GM12878 (cell line): ENCODE measurements around the gene MBIP.

Experiments
- CBFB ChIP-seq: IDR thresholded peaks from 2 replicates; pipeline ENCODE4 v1.6.1; 2016; ENCODE audit warnings: antibody characterized with exemption, low read depth
- CTCF ChIP-seq, 3 experiments: IDR thresholded peaks in 2 of 3; conservative IDR thresholded peaks in 1 of 3; 2 replicates each; pipeline ENCODE4 v1.5.1; 2011; ENCODE audit warnings: low read depth in 3 of 3, low read length in 3 of 3, mild to moderate bottlenecking in 3 of 3, control low read depth in 2 of 3, moderate library complexity in 2 of 3, inconsistent platforms in 1 of 3, mixed read lengths in 1 of 3; ENCODE audit not compliant: control insufficient read depth in 2 of 3, insufficient read depth in 1 of 3; ENCODE audit errors: extremely low read depth in 1 of 3
- TF ChIP-seq, protein P1 (sequence below): fragments of 450-650 bp; IDR thresholded peaks from 2 replicates; pipeline ENCODE4 v1.6.1; 2017; ENCODE audit warnings: mild to moderate bottlenecking, moderate library complexity

- TF ChIP-seq, protein P1, sequence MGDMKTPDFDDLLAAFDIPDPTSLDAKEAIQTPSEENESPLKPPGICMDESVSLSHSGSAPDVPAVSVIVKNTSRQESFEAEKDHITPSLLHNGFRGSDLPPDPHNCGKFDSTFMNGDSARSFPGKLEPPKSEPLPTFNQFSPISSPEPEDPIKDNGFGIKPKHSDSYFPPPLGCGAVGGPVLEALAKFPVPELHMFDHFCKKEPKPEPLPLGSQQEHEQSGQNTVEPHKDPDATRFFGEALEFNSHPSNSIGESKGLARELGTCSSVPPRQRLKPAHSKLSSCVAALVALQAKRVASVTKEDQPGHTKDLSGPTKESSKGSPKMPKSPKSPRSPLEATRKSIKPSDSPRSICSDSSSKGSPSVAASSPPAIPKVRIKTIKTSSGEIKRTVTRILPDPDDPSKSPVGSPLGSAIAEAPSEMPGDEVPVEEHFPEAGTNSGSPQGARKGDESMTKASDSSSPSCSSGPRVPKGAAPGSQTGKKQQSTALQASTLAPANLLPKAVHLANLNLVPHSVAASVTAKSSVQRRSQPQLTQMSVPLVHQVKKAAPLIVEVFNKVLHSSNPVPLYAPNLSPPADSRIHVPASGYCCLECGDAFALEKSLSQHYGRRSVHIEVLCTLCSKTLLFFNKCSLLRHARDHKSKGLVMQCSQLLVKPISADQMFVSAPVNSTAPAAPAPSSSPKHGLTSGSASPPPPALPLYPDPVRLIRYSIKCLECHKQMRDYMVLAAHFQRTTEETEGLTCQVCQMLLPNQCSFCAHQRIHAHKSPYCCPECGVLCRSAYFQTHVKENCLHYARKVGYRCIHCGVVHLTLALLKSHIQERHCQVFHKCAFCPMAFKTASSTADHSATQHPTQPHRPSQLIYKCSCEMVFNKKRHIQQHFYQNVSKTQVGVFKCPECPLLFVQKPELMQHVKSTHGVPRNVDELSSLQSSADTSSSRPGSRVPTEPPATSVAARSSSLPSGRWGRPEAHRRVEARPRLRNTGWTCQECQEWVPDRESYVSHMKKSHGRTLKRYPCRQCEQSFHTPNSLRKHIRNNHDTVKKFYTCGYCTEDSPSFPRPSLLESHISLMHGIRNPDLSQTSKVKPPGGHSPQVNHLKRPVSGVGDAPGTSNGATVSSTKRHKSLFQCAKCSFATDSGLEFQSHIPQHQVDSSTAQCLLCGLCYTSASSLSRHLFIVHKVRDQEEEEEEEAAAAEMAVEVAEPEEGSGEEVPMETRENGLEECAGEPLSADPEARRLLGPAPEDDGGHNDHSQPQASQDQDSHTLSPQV, result no peak
- TF ChIP-seq CBFB (no peak), CTCF (IDR thresholded peaks at IDR 0.05 in 2 of 3, conservative IDR thresholded peaks at IDR 0.05 in 1 of 3; ENCODE audit: control insufficient read depth in 2 of 3, extremely low read depth in 1 of 3, insufficient read depth in 1 of 3, low read depth in 3 of 3, low read length in 3 of 3) (no peak)
These were observed 44.7 kb downstream of the MBIP start for GRCh38 chr14:36275741-36276140.
